ENCODE measurements around the gene IQSEC1.

- TF ChIP-seq JUND (IDR thresholded peaks at IDR 0.05; ENCODE audit: low read length) (no peak), YY1 (IDR thresholded peaks at IDR 0.05; ENCODE audit: low read depth, low read length) (no peak), TEAD4 (IDR thresholded peaks at IDR 0.05; ENCODE audit: low read depth, low read length) (no peak), POLR2A (IDR thresholded peaks at IDR 0.05; ENCODE audit: control extremely low read depth in 1 of 2, low read depth in 2 of 2, low read length in 2 of 2) (no peak), GABPA (IDR thresholded peaks at IDR 0.05; ENCODE audit: borderline replicate concordance, insufficient read depth, low read length) (no peak), SP4 (IDR thresholded peaks at IDR 0.05; ENCODE audit: low read length) (no peak), CTCF (IDR thresholded peaks at IDR 0.05; ENCODE audit: control extremely low read depth in 1 of 3, insufficient read depth in 1 of 3, low read depth in 1 of 3, low read length in 3 of 3) (no peak), RFX5 (IDR thresholded peaks at IDR 0.05; ENCODE audit: borderline replicate concordance, low read depth, low read length) (no peak)
These were observed 172.3 kb downstream of the IQSEC1 start for GRCh38 chr3:12900885-12901411.
